Measurements from ENCODE around the gene NOCT. TPM values are rescaled to one million over a fixed set of nuclear protein-coding genes. Genes with fewer than 3 reads are reported as not detected.
"Not testable (repeated sequence)": the region's sequence is repeated elsewhere in the genome, so short reads cannot be mapped to it uniquely, and the experiment has no call there.

Gene NOCT
- total and polyA plus RNA-seq, 2 donors (not counting 3 experiments of a cell fraction or from before 2014, with no cell fraction given), result 7.6 to 20.1 TPM

DNA sequence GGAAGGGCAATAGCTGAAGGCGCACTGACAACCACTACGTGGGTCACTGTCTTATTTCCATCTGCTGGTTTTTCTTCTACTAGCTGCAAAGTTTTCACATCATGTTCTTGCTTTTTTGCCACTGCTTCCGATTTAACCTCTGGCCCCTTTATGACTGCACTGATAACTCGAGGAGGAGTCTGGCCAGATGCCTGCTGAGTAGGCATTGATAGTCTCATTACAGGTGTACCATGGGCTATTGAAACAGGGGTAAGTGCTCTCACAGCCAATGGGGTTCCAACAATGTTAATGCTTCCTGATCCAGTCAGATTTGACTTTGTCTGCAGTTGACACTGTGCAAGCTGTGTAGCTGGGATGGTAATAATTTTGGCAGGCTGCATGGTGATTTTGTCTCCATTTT lies 43.4 kb downstream of the NOCT start:
- H3K27ac ChIP-seq (ENCODE audit: insufficient read depth, low read depth, low read length); H3K79me2 ChIP-seq (ENCODE audit: control insufficient read depth, insufficient read depth, low read length); H3K4me2 ChIP-seq (ENCODE audit: insufficient read depth, low read length); H3K9me3 ChIP-seq (replicated peaks; ENCODE audit: control insufficient read depth, insufficient read depth, low read length); POLR2A ChIA-PET; H3K9ac ChIP-seq (replicated peaks; ENCODE audit: extremely low read depth, insufficient read depth, low read length); H2AFZ ChIP-seq (ENCODE audit: low read depth, low read length); H4K20me1 ChIP-seq (replicated peaks; ENCODE audit: control insufficient read depth, extremely low read depth, insufficient read depth, low read length); H3K4me1 ChIP-seq (ENCODE audit: control insufficient read depth, extremely low read depth, insufficient read depth, low read length); intact Hi-C loops (cut with micrococcal nuclease); H3K4me3 ChIP-seq (replicated peaks in 1 of 3; ENCODE audit: insufficient read depth in 1 of 3, low read depth in 1 of 3, low read length in 3 of 3); DNase-seq (ENCODE audit: low read depth, low spot score); H3K9me1 ChIP-seq (replicated peaks; ENCODE audit: control insufficient read depth, extremely low read depth, insufficient read depth, low read length); FAIRE-seq; H3K27me3 ChIP-seq (ENCODE audit: control insufficient read depth in 2 of 2, insufficient read depth in 2 of 2, low read length in 2 of 2); dilution Hi-C loops (cut with MboI; ENCODE audit: extremely low pct_ligation_motif_present, low sequenced_read_pairs): not testable (repeated sequence)
- TSS peak; percentile 11 for BruUV-seq (replicated peaks)
- CTCF ChIA-PET, result interaction anchor here (1.4 kb wide), 1 partner anchor 29 kb away, joined by 8 read pairs; no protein-coding TSS in a partner anchor
- peaks cover 9 to 14% of the 10 kb centered on the region in 2 experiments for H3K36me3 ChIP-seq (ENCODE audit: control insufficient read depth in 2 of 2, extremely low read depth in 1 of 2, insufficient read depth in 2 of 2, low read length in 2 of 2)

DNA sequence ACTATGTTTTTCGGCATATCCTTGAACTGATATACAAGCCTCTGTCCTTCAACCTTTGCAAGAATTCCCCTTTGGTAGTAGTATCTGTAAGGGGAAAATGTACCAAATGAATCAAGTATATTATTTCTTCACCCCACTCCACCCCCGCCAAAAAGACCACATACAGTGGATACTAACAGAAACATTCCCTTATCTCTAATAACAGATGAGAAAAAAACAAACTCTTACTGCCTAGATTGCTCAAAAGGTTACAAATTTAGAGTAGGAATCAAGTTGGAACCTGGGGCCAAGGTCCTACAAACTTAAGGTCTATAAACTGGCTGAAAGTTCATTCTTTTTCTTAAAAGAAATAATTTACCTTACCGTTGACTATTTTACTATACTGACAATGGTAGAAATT lies 45.0 kb downstream of the NOCT start:
- Histone ChIP-seq H3K9me3 (replicated peaks; ENCODE audit: control insufficient read depth, insufficient read depth, low read length) (no peaks in the 10 kb centered on the region), H3K9me1 (replicated peaks; ENCODE audit: control insufficient read depth, extremely low read depth, insufficient read depth, low read length) (no peaks in the 10 kb centered on the region), H3K9ac (replicated peaks; ENCODE audit: extremely low read depth, insufficient read depth, low read length) (no peak overlapping the region), H3K79me2 (ENCODE audit: control insufficient read depth, insufficient read depth, low read length) (peaks cover 4% of the 10 kb centered on the region), H3K27me3 (ENCODE audit: control insufficient read depth in 2 of 2, insufficient read depth in 2 of 2, low read length in 2 of 2) (no peaks in the 10 kb centered on the region), H3K27ac (ENCODE audit: insufficient read depth, low read depth, low read length) (no peak overlapping the region), H3K4me3 (replicated peaks in 1 of 3; ENCODE audit: insufficient read depth in 1 of 3, low read depth in 1 of 3, low read length in 3 of 3) (no peak overlapping the region), H3K36me3 (ENCODE audit: control insufficient read depth in 2 of 2, extremely low read depth in 1 of 2, insufficient read depth in 2 of 2, low read length in 2 of 2) (peaks cover 13 to 14% of the 10 kb centered on the region in 2 experiments), H3K4me2 (ENCODE audit: insufficient read depth, low read length) (no peak overlapping the region), H4K20me1 (replicated peaks; ENCODE audit: control insufficient read depth, extremely low read depth, insufficient read depth, low read length) (no peaks in the 10 kb centered on the region), H3K4me1 (ENCODE audit: control insufficient read depth, extremely low read depth, insufficient read depth, low read length) (no peaks in the 10 kb centered on the region), H2AFZ (ENCODE audit: low read depth, low read length) (no peak overlapping the region)
- no peak for TF ChIP-seq JUN (IDR thresholded peaks at IDR 0.05; ENCODE audit: borderline replicate concordance, insufficient read depth, insufficient read length, low read depth)
- TF ChIP-seq, protein P1, sequence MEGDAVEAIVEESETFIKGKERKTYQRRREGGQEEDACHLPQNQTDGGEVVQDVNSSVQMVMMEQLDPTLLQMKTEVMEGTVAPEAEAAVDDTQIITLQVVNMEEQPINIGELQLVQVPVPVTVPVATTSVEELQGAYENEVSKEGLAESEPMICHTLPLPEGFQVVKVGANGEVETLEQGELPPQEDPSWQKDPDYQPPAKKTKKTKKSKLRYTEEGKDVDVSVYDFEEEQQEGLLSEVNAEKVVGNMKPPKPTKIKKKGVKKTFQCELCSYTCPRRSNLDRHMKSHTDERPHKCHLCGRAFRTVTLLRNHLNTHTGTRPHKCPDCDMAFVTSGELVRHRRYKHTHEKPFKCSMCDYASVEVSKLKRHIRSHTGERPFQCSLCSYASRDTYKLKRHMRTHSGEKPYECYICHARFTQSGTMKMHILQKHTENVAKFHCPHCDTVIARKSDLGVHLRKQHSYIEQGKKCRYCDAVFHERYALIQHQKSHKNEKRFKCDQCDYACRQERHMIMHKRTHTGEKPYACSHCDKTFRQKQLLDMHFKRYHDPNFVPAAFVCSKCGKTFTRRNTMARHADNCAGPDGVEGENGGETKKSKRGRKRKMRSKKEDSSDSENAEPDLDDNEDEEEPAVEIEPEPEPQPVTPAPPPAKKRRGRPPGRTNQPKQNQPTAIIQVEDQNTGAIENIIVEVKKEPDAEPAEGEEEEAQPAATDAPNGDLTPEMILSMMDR (IDR thresholded peaks at IDR 0.05; ENCODE audit: extremely low read depth in 1 of 2, insufficient read depth in 1 of 2, low read depth in 1 of 2, low read length in 2 of 2), result no peak
- TF ChIP-seq, protein P2, sequence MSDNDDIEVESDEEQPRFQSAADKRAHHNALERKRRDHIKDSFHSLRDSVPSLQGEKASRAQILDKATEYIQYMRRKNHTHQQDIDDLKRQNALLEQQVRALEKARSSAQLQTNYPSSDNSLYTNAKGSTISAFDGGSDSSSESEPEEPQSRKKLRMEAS (IDR thresholded peaks at IDR 0.05; ENCODE audit: insufficient read depth, insufficient read length), result no peak
- no peak for TF ChIP-seq MYC (IDR thresholded peaks at IDR 0.05; ENCODE audit: low read depth, low read length)
- TF ChIP-seq EZH2 (IDR thresholded peaks at IDR 0.05; ENCODE audit: borderline replicate concordance, low read depth, low read length, severe bottlenecking), result no peak
- TF ChIP-seq POLR2A (IDR thresholded peaks at IDR 0.05; ENCODE audit: low read depth, low read length), result no peak
- no peak for TF ChIP-seq GATA2 (IDR thresholded peaks at IDR 0.05; ENCODE audit: insufficient read depth, insufficient read length, low read depth, low read length)
- TF ChIP-seq FOS (IDR thresholded peaks at IDR 0.05; ENCODE audit: borderline replicate concordance, insufficient read depth, low read length), result no peak
- dilution Hi-C loops (cut with MboI; ENCODE audit: extremely low pct_ligation_motif_present, low sequenced_read_pairs) (no loop called here), intact Hi-C loops (cut with micrococcal nuclease) (no loop called here)
- ChIA-PET CTCF (no interaction called here), POLR2A (no interaction called here)
- DNase-seq (ENCODE audit: low read depth, low spot score), result no peak
- FAIRE-seq, result no peak
- BruUV-seq (replicated peaks), result no TSS peak

Measured in endothelial cell of umbilical vein (primary cell).